ENCODE data around the gene GTSE1. TPM values are rescaled to one million over a fixed set of nuclear protein-coding genes. Genes with fewer than 3 reads are reported as not detected.

Gene GTSE1
- total RNA-seq, 2 donors from 2014 or later, result 39.5 to 59.5 TPM

- Histone ChIP-seq H3K27ac (ENCODE audit: low read depth, low read length) (no peak overlapping the region), H3K9ac (ENCODE audit: extremely low read depth, low read length, poor library complexity, severe bottlenecking) (no peak overlapping the region), H3K36me3 (ENCODE audit: control insufficient read depth, insufficient read depth, low read length) (peaks cover 40% of the 10 kb centered on the region), H3K4me3 (ENCODE audit: low read length) (no peak overlapping the region), H3K4me1 (ENCODE audit: control insufficient read depth, insufficient read depth, low read length) (no peaks in the 10 kb centered on the region), H3K27me3 (ENCODE audit: control insufficient read depth, insufficient read depth, low read length, poor library complexity, severe bottlenecking) (no peaks in the 10 kb centered on the region), H3K9me3 (ENCODE audit: control insufficient read depth, low read length) (no peaks in the 10 kb centered on the region)
- no peak for TF ChIP-seq CTCF (conservative IDR thresholded peaks at IDR 0.05)
- Mint-ChIP-seq H3K27ac (no peak overlapping the region), H3K36me3 (ENCODE audit: low read depth) (peaks cover 58% of the 10 kb centered on the region), H3K4me3 (no peak overlapping the region), H3K27me3 (ENCODE audit: insufficient read depth) (no peaks in the 10 kb centered on the region), H3K4me1 (no peaks in the 10 kb centered on the region), H3K9me3 (no peaks in the 10 kb centered on the region)
- no peak for DNase-seq
- 89 to 100% methylated on average over 2 to 3 of the region's 3 CpGs for WGBS, 2 experiments (ENCODE audit: insufficient coverage in 1 of 2, insufficient read length in 1 of 2)
These were observed 10.7 kb upstream of the GTSE1 start for GRCh38 chr22:46286006-46286405.

GRCh38 chr22:46286941-46287872, 9.5 kb upstream of the GTSE1 start:
- Mint-ChIP-seq H3K4me1 (no peaks in the 10 kb centered on the region), H3K4me3 (no peak overlapping the region), H3K27me3 (ENCODE audit: insufficient read depth) (no peaks in the 10 kb centered on the region), H3K27ac (no peak overlapping the region), H3K36me3 (ENCODE audit: low read depth) (peaks cover 56% of the 10 kb centered on the region), H3K9me3 (no peaks in the 10 kb centered on the region)
- H3K9ac ChIP-seq (ENCODE audit: extremely low read depth, low read length, poor library complexity, severe bottlenecking), result no peak overlapping the region
- DNase-seq, result no peak
- H3K27ac ChIP-seq (ENCODE audit: low read depth, low read length), result no peak overlapping the region
- no peaks in the 10 kb centered on the region for H3K4me1 ChIP-seq (ENCODE audit: control insufficient read depth, insufficient read depth, low read length)
- peaks cover 33% of the 10 kb centered on the region for H3K36me3 ChIP-seq (ENCODE audit: control insufficient read depth, insufficient read depth, low read length)
- 90 to 100% methylated on average over 3 to 15 of the region's 15 CpGs for WGBS, 2 experiments (ENCODE audit: insufficient coverage in 1 of 2, insufficient read length in 1 of 2)
- no peak for TF ChIP-seq CTCF (conservative IDR thresholded peaks at IDR 0.05)
- H3K27me3 ChIP-seq (ENCODE audit: control insufficient read depth, insufficient read depth, low read length, poor library complexity, severe bottlenecking), result no peaks in the 10 kb centered on the region
- no peak overlapping the region for H3K4me3 ChIP-seq (ENCODE audit: low read length)
- no peaks in the 10 kb centered on the region for H3K9me3 ChIP-seq (ENCODE audit: control insufficient read depth, low read length)

GRCh38 chr22:46287873-46288751, 8.6 kb upstream of the GTSE1 start:
- no peak for TF ChIP-seq CTCF (conservative IDR thresholded peaks at IDR 0.05)
- Histone ChIP-seq H3K9ac (ENCODE audit: extremely low read depth, low read length, poor library complexity, severe bottlenecking) (no peak overlapping the region), H3K4me1 (ENCODE audit: control insufficient read depth, insufficient read depth, low read length) (no peaks in the 10 kb centered on the region), H3K36me3 (ENCODE audit: control insufficient read depth, insufficient read depth, low read length) (peaks cover 28% of the 10 kb centered on the region), H3K27me3 (ENCODE audit: control insufficient read depth, insufficient read depth, low read length, poor library complexity, severe bottlenecking) (no peaks in the 10 kb centered on the region), H3K27ac (ENCODE audit: low read depth, low read length) (no peak overlapping the region), H3K4me3 (ENCODE audit: low read length) (no peak overlapping the region), H3K9me3 (ENCODE audit: control insufficient read depth, low read length) (no peaks in the 10 kb centered on the region)
- 89 to 98% methylated on average over 13 to 24 of the region's 24 CpGs for WGBS, 2 experiments (ENCODE audit: insufficient coverage in 1 of 2, insufficient read length in 1 of 2)
- H3K27me3 Mint-ChIP-seq (ENCODE audit: insufficient read depth), result no peaks in the 10 kb centered on the region
- no peak for DNase-seq
- no peak overlapping the region for H3K27ac Mint-ChIP-seq
- H3K36me3 Mint-ChIP-seq (ENCODE audit: low read depth), result peaks cover 59% of the 10 kb centered on the region
- no peaks in the 10 kb centered on the region for H3K9me3 Mint-ChIP-seq
- H3K4me3 Mint-ChIP-seq, result no peak overlapping the region
- H3K4me1 Mint-ChIP-seq, result no peaks in the 10 kb centered on the region

All from endodermal cell (in vitro differentiated cells).